Left renal pelvis (tissue), 4 donors: ENCODE results near the gene DEAF1. TPM values are rescaled to one million over a fixed set of nuclear protein-coding genes. Genes with fewer than 3 reads are reported as not detected.
"Not testable (repeated sequence)": the region's sequence is repeated elsewhere in the genome, so short reads cannot be mapped to it uniquely, and the experiment has no call there.

Source experiments
- DNase-seq, 4 donors: peaks; one replicate each; pipeline ENCODE4 v3.0.0-alpha.2; 2013; ENCODE audit warnings: low read depth in 4 of 4, low spot score in 3 of 4
- polyA plus RNA-seq, 4 donors: library from polyadenylated mRNA; unstranded; fragments of 120-200 nt; gene quantifications; one replicate each; pipeline ENCODE4 v1.2.1, GENCODE V29; 2013; ENCODE audit not compliant: insufficient read length in 4 of 4

DEAF1 gene
- polyA plus RNA-seq, 4 donors, result 35.3 to 53.0 (median 45.3) TPM

DNA sequence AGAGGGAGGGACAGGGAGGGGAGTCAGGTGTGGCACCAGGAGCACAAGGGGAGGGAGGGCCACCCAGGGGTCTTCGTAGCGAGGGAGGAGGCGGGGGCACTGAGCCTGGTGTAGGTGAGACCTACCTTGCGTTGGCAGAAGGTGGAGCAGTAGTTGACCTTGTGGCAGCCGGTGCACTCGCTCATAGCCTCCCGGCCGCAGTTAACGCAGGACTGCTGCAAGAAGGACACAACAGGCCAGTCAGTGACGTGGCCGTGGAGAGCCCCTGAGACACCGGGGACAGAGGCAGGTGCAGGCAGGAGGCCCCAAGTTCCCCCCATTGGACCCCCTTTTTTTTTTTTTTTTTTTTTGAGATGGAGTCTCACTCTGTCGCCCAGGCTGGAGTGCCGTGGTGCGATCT lies 41.2 kb downstream of the DEAF1 start:
- no peak for DNase-seq

DNA sequence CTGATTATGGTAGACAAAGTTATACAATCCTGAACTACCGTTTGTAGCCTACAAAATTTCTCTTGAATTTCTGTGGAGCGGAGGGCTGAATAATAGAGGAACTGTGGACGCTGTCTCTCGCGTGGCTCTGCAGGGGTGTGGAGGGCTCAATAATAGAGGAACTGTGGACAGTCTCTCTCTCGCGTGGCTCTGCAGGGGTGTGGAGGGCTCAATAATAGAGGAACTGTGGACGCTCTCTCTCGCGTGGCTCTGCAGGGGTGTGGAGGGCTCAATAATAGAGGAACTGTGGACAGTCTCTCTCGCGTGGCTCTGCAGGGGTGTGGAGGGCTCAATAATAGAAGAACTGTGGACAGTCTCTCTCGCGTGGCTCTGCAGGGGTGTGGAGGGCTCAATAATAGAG lies 41.9 kb downstream of the DEAF1 start:
- not testable (repeated sequence) for DNase-seq

DNA sequence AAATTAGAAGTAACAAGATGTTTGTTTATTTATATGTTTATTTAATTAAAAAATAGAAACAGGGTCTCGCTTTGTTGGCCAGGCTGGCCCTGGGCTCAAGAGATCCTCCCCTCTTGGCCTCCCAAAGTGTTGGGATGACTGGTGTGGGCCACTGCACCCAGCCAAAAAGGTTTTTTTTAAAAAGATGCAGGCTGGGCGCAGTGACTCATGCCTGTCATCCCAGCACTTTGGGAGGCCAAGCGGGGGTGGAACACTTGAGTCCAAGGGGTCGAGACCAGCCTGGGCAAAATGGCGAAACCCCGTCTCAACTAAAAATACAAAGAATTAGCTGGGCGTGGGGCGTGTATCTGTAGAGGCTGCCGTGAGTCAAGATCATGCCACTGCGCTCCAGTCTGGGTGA lies 44.5 kb downstream of the DEAF1 start:
- DNase-seq, result no peak

DNA sequence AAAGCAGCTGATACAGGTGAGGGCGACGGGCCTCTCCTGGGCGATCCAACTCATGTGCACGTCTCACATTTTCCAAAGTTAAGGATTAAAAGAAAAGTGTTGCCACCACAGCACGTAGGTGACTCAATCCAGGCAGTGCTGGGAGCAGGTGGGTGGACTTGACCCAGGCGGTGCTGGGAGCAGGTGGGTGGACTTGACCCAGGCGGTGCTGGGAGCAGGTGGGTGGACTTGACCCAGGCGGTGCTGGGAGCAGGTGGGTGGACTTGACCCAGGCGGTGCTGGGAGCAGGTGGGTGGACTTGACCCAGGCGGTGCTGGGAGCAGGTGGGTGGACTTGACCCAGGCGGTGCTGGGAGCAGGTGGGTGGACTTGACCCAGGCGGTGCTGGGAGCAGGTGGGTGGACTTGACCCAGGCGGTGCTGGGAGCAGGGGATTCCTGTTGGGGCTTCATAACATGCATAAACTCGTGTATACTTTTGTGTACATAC lies 47.3 kb downstream of the DEAF1 start:
- not testable (repeated sequence) for DNase-seq

DNA sequence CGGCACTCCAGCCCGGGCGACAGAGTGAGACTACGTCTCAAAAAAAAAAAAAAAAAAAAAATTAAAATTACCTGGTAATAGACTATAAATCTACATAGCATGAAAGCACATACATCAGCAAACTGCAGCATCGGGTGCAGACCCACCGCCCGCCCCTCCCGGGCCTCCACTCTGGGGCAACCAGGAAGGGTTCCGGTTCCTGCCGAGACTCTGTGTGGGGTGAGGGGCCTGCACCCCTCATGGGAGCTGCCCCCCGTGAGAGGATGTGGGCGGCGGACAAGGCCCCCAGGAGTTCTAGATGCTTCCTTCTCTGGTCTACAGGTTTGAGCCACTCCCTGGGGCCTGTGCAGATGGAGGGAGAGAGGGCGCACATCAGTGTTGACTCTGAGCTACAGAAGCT lies 48.8 kb downstream of the DEAF1 start:
- DNase-seq, result no peak

DNA sequence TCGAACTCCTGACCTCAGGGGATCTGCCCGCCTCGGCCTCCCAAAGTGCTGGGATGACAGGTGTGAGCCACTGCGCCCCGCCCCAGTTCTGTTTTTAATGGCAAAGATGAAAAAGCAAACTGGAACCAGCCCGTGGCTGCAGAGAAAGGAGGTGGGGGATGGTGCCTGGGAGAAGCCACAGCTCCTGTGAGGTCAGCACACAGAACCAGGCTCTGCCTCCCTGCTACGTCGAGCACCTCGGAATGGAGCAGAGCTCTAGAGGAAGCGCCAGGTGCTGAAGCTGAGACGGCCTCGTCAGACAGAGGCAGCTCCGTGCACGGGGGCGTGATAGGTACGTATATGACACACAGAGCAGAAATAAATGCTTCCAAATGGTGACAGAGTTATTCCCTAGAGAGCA lies 49.5 kb downstream of the DEAF1 start:
- DNase-seq, result no peak

DNA sequence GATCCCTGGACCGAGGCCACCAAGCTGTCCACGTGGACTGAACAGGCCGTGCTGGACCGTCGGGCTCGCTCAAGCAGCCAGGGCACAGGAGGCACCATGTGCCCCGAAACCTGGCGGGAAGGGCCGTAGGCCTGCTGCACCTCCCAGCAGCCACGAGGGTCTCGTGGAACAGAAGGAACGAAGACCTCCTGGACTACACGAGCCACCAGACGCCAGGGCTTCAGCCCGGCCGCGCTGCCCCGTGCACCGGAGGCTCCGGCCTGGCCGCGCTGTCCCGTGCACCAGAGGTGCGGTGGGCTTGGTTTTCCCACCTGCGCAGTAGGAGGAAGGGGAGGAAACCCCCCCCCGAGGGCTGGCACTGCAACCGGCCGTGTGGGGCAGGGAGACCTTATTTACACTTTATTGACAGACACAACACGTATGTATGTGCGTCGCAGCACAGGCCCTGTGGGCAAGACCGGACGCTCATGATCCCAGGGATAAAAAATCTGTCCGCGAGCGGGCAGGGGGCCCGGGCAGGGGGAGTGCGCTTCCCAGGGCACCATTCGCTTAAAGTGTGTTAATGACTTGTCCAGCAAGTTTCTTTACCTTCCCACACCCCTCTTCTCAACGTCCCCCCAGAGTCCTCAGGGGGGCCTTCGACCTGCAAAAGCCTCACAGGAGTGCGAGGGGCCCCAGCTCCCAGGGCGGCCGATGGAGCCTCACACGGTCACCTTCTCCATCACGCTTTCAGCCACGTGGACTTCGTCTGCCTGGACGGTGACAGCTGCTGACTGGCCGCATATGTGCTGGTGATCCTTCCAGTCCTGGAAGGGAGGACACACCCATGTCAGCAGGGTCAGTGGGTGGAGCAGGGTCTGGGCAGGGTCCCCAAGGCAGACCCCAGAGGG lies 50.9 kb downstream of the DEAF1 start:
- no peak for DNase-seq

DNA sequence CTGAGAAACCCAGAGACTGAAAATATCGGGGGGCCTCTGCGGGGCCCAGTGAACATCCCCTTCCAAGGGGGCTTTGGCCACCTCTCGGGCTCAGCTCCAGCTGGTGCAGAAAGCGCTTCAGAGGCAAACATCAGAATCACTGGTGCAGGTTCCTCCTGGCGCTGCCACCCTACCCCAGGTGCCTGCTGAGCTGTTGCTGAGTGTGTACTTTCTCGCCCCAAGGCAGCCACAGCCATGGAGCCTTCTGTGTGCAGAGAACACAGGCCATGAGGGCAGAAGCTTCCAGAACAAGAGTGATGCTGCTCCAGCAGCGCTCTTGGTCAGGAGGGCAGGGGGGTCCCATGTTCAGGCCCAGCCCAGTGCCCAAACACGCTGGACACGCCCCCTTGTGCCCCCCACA lies 51.7 kb downstream of the DEAF1 start:
- no peak for DNase-seq

DNA sequence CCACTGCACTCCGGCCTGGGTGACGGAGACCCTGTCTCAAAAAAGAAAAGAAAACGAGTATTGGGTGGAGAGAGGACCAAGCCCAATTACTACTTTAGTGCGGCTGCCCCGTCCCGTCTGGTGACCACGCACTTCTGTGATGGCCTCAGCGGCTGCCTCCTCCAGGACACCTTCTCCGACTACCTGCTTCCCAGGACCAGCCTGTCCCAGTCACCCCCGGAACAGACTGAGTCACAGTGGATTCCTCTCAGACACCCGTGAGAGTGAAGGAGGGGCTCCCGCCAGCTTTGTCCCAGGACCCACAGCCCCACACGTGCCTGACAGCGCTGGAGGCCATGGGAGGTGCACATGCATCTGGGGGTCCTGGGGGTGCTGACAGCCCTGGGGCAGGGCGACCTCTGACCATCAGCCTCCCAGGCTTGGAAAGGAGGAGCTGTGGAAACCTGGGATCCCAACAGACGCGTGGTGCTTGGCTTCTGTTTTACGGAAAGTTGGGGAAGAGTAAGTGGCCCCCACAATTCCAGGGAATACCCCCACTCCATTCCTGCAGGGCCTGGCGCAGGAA lies 53.1 kb downstream of the DEAF1 start:
- DNase-seq, result no peak

DNA sequence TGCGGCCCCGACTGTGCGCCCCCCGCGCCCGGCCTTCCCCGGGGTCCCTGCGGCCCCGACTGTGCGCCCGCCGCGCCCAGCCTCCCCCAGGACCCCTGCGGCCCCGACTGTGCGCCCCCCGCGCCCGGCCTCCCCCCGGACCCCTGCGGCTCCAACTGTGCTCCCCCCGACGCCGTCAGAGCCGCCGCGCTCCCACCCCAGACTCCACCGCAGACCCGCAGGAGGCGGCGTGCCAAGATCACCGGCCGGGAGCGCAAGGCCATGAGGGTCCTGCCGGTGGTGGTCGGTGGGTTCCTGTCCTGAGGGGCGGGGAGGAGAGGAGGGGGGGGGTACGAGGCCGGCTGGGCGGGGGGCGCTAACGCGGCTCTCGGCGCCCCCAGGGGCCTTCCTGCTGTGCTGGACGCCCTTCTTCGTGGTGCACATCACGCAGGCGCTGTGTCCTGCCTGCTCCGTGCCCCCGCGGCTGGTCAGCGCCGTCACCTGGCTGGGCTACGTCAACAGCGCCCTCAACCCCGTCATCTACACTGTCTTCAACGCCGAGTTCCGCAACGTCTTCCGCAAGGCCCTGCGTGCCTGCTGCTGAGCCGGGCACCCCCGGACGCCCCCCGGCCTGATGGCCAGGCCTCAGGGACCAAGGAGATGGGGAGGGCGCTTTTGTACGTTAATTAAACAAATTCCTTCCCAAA lies 54.9 kb downstream of the DEAF1 start:
- no peak for DNase-seq

DNA sequence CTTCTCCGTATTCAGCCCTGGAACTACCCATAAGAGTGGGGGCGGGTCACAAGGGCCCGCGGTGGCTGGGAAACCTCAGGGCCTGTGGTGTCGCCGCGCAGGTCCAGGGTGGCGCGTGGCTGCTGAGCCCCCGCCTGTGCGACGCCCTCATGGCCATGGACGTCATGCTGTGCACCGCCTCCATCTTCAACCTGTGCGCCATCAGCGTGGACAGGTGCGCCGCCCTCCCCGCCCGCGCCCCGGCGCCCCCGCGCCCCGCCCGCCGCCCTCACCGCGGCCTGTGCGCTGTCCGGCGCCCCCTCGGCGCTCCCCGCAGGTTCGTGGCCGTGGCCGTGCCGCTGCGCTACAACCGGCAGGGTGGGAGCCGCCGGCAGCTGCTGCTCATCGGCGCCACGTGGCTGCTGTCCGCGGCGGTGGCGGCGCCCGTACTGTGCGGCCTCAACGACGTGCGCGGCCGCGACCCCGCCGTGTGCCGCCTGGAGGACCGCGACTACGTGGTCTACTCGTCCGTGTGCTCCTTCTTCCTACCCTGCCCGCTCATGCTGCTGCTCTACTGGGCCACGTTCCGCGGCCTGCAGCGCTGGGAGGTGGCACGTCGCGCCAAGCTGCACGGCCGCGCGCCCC lies 55.6 kb downstream of the DEAF1 start:
- DNase-seq, result no peak

DNA sequence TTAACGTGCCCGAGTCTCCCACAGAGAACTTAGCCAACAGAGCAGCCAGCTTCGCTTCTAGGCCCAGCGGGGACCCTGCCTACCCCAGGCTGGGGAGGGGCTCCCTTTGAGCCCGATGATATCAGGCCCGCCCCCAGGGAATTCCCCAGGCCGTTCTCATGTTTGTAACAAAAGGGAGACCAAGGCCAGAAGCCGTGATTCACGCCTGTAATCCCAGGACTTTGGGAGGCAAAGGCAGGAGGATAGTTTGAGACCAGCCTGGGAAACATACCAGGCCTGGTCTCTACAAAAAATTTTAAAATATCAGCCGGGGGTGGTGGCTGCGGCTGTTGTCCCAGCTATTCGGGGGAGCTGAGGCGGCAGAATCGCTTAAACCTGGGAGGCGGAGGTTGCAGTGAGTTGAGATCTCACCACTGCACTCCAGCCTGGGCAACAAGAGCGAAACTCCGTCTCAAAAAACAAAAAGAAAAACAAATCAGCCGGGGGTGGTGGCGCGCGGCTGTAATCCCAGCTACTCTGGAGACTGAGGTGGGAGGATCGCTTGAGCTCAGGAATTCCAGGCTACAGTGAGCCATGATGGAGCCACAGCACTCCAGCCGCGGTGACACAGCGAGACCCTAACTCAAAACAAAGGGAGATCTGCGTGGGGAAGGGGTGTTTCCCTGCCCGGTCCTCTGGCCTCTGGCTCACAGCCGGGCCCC lies 56.2 kb downstream of the DEAF1 start:
- no peak for DNase-seq

DNA sequence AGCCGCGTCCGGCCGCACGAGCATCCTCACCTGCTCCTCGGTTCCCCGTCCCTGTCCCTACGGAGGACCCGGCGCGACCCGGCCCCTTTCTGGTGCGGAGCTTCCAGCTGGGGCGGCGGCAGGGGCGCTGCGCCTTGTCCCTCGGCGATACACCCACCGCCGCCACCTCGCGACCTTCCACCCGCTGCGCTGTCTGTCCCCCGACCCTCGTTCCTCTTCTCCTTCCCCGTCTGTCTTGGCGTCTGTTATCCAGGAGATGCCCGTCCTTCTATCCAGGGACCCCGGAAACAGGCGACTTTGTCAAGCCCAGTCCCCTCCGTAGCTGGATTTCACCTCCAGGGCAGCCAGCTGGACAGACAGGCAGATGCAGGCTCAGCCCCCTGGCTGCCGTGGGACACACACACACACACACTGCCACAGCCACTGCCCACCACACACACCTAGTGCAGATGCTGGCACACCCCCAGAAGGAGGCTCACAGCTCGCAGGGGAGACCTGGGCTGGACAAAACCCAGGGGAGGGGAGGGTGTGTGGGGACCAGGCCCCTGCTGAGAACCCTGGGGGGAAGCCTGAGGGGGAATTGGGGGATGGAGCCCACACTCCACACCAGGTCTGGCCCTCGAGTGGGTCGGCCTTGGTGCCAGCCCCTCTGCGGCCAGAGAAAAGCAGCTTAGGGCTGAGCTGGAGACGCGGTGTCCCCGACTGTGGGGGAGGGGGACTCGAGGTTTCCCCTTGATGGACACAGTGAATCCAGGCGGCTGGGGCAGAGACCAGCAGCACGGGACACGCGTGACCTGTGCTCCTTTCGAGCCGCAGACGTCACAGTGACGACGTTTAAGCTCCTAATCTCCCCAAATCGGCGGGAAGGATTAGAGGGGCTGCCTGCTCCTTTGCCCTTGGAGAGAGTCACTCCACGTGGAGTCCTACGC lies 57.2 kb downstream of the DEAF1 start:
- DNase-seq, result no peak

DNA sequence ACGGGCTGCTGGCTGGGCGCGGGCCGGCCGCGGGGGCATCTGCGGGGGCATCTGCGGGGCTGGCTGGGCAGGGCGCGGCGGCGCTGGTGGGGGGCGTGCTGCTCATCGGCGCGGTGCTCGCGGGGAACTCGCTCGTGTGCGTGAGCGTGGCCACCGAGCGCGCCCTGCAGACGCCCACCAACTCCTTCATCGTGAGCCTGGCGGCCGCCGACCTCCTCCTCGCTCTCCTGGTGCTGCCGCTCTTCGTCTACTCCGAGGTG lies 57.8 kb downstream of the DEAF1 start:
- no peak for DNase-seq

DNA sequence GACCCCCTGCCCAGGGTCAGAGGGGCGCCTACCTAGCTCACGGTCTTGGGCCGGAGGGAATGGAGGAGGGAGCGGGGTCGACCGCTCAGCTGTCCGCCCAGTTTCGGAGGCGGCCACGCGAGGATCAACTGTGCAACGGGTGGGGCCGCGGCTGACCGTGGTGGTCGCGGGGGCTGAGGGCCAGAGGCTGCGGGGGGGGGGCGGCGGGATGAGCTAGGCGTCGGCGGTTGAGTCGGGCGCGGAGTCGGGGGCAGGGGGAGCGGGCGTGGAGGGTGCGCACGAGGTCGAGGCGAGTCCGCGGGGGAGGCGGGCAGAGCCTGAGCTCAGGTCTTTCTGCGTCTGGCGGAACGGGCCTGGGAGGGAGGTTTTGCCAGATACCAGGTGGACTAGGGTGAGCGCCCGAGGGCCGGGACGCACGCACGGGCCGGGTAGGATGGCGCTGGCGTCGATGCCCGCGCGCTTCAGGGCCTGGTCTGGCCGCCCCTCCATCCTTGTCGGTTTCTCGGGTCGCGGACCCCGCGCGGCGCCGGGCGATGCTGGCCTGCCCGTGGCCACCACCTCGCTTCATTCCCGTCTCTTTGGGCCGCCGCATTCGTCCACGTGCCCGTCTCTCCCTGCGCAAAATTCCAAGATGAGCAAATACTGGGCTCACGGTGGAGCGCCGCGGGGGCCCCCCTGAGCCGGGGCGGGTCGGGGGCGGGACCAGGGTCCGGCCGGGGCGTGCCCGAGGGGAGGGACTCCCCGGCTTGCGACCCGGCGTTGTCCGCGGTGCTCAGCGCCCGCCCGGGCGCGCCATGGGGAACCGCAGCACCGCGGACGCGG lies 58.3 kb downstream of the DEAF1 start, which contains the start of gene DRD4:
Gene DRD4 (plus strand): TSS at position 759 of the 822 bp plus-strand sequence. CDS start 36 bp downstream, at position 795.
- DNase-seq, result no peak

DNA sequence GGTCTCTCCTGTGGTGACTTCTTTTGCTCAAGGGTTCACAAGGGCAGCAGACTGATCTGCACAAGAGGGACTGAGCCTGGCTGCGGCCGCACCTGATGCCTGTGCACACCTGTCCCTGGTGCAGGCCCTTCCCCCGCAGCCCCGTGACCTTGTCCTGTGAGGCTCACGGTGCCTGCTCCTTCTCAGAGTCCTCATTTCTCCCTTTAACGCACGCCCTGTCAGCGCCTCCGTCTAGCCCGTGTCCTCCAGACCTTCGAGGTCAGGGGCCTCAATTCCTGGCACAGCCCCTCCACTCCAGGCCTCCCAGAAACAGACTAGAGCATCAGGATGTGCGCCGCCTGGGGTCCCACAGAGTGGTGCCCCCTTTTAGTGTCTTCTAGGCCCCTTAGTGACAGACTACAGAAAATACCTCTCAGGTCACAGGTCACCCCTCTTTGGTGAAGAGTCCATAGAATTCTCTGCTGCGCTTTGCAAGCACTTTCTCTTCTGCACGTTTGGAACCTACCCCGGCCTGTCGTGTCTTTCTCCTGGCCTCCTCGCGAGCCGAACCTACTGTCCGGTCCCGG lies 59.0 kb downstream of the DEAF1 start:
- DNase-seq, result no peak

DNA sequence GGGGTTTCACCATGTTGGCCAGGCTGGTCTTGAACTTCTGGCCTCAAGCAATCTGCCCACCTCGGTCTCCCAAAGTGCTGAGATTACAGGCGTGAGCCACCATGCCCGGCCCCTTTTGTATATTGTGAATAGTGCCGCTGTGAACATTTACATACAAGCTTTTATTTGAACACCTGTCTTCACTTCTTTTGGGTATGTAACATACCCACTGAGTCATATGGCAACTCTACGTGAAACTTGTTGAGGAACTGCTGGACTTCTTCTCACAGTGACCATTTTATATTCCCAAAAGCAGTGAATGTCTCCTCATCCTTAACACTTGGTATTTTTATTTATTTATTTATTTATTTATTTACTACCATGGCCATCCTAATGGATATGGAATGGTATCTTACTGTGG lies 64.2 kb downstream of the DEAF1 start:
- no peak for DNase-seq

DNA sequence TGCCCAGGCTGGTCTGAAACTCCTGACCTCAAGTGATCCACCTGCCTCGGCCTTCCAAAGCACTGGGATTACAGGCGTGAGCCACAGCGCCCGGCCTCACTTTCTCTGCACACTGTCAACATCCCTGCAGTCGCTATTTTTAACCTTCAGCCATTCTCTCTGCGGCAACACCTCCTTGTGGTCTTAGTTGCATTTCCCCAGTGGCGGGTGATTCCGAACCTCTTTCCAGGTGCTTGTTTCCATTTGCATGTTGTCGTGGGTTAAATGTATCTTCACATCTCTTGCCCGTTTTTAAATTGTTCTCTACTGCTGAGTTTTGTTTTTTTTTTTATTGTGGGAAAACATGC lies 65.8 kb downstream of the DEAF1 start:
- no peak for DNase-seq

DNA sequence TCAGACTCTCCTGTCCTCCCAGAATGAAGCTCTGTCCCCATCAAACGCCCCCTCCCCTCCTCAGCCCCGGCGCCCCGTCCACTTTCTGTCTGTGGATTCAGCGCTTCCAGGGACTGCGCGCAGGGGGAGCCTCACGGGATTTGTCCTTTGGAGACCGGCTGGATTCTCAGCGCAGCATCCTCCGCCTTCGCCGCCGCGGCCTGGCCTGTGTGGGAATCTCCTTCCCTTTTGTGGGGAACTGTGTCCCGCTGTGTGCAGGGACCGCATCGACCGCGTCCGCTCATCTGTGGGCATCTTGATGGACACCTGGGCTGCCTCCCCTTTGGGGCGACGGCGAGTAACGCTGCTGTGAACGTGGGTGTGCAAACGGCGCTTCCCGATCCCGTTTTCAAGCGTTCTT lies 67.0 kb downstream of the DEAF1 start:
- DNase-seq, result no peak
